Endodermal cell (in vitro differentiated cells): ENCODE measurements around the gene KCNT1. TPM values are rescaled to one million over a fixed set of nuclear protein-coding genes. Genes with fewer than 3 reads are reported as not detected.
A peak's percentile ranks its signal among the peaks of the same experiment; 100 is the strongest.

ENCODE experiments used
- DNase-seq: peaks from one replicate; pipeline ENCODE4 v3.0.0-alpha.2; 2017
- H3K27ac ChIP-seq: 2 replicates; pipeline ENCODE4 v1.5.1; 2013; ENCODE audit warnings: mild to moderate bottlenecking, low read depth, low read length, moderate library complexity
- H3K27me3 ChIP-seq: 2 replicates; pipeline ENCODE4 v1.6.1; 2013; ENCODE audit warnings: mild to moderate bottlenecking, low read length, moderate library complexity; ENCODE audit not compliant: insufficient read depth, control insufficient read depth, poor library complexity, severe bottlenecking
- H3K36me3 ChIP-seq: 2 replicates; pipeline ENCODE4 v1.7.0; 2013; ENCODE audit warnings: mild to moderate bottlenecking, low read length, moderate library complexity; ENCODE audit not compliant: control insufficient read depth, insufficient read depth
- H3K4me1 ChIP-seq: one replicate; pipeline ENCODE4 v1.7.0; 2013; ENCODE audit warnings: low read length; ENCODE audit not compliant: control insufficient read depth, insufficient read depth
- H3K4me3 ChIP-seq: 2 replicates; pipeline ENCODE4 v1.5.1; 2013; ENCODE audit warnings: mild to moderate bottlenecking, low read length, moderate library complexity
- H3K9ac ChIP-seq: 2 replicates; pipeline ENCODE4 v1.6.1; 2013; ENCODE audit warnings: mild to moderate bottlenecking, low read length, moderate library complexity; ENCODE audit not compliant: poor library complexity, severe bottlenecking; ENCODE audit errors: extremely low read depth
- H3K9me3 ChIP-seq: 2 replicates; pipeline ENCODE4 v1.6.1; 2013; ENCODE audit warnings: mild to moderate bottlenecking, low read length, moderate library complexity; ENCODE audit not compliant: control insufficient read depth
- H3K27ac Mint-ChIP-seq: 2 replicates; pipeline ENCODE4 v1.8.0; 2020; ENCODE audit warnings: mixed read lengths
- H3K27me3 Mint-ChIP-seq: 2 replicates; pipeline ENCODE4 v1.8.0; 2021; ENCODE audit warnings: mild to moderate bottlenecking, mixed read lengths; ENCODE audit not compliant: insufficient read depth
- H3K36me3 Mint-ChIP-seq: 2 replicates; pipeline ENCODE4 v1.8.0; 2020; ENCODE audit warnings: low read depth, mixed read lengths
- H3K4me1 Mint-ChIP-seq: 2 replicates; pipeline ENCODE4 v1.8.0; 2020; ENCODE audit warnings: mixed read lengths
- H3K4me3 Mint-ChIP-seq: 2 replicates; pipeline ENCODE4 v1.8.0; 2020; ENCODE audit warnings: mild to moderate bottlenecking, moderate library complexity, mixed read lengths
- H3K9me3 Mint-ChIP-seq: 2 replicates; pipeline ENCODE4 v1.8.0; 2020; ENCODE audit warnings: mild to moderate bottlenecking, mixed read lengths
- CTCF ChIP-seq: fragments of 200-600 bp; sonication (generic); conservative IDR thresholded peaks from 2 replicates; pipeline ENCODE4 v1.5.0; 2021; ENCODE audit warnings: antibody characterized with exemption, mild to moderate bottlenecking
- WGBS, 2 experiments: methylation state at CpG; one replicate each; pipeline versions ENCODE4 v1.1.5 to v1.1.7; 2013; ENCODE audit warnings: missing lambda C conversion rate in 2 of 2, mixed read lengths in 1 of 2; ENCODE audit not compliant: insufficient coverage in 1 of 2, insufficient read length in 1 of 2; 5-methylcytosine and 5-hydroxymethylcytosine counted together
- total RNA-seq, 2 donors: library from RNA; stranded (reverse); fragmentation: NEBNext Ultra II Directional in 1 of 2; extraction: Animal tissue kit (Norgen Biotek cat#: 25700) in 1 of 2; gene quantifications; 2 replicates in 1 of 2; 3 replicates in 1 of 2; pipeline ENCODE4 v1.2.1, GENCODE V29; 2021

Gene KCNT1
- total RNA-seq, 2 donors from 2014 or later, result 0.15 TPM; not detected in 1

GRCh38 chr9:135737840-135738521 lies 36.0 kb downstream of the KCNT1 start:
- no peak overlapping the region for H3K27ac ChIP-seq
- H3K27me3 Mint-ChIP-seq, result peaks cover 13% of the 10 kb centered on the region

GRCh38 chr9:135739271-135740220 lies 37.6 kb downstream of the KCNT1 start:
- Mint-ChIP-seq H3K4me3 (no peak overlapping the region), H3K9me3 (no peaks in the 10 kb centered on the region), H3K27ac (no peak overlapping the region), H3K27me3 (peaks cover 9% of the 10 kb centered on the region), H3K4me1 (no peaks in the 10 kb centered on the region), H3K36me3 (no peaks in the 10 kb centered on the region)
- 92% methylated on average over 17 to 28 of the region's 28 CpGs for WGBS, 2 experiments
- TF ChIP-seq CTCF, result no peak
- DNase-seq, result no peak
- no peak overlapping the region for H3K4me3 ChIP-seq
- no peaks in the 10 kb centered on the region for H3K9me3 ChIP-seq
- H3K4me1 ChIP-seq, result no peaks in the 10 kb centered on the region
- no peak overlapping the region for H3K27ac ChIP-seq
- H3K9ac ChIP-seq, result no peak overlapping the region
- H3K27me3 ChIP-seq, result peaks cover 21% of the 10 kb centered on the region
- no peaks in the 10 kb centered on the region for H3K36me3 ChIP-seq

More at GRCh38 chr9:135737840-135738521, 36.0 kb downstream of the KCNT1 start:
- no peak overlapping the region for H3K27ac Mint-ChIP-seq
- no peaks in the 10 kb centered on the region for H3K4me1 ChIP-seq
- TF ChIP-seq CTCF, result no peak
- H3K9ac ChIP-seq, result no peak overlapping the region
- H3K4me3 ChIP-seq, result no peak overlapping the region
- H3K9me3 ChIP-seq, result no peaks in the 10 kb centered on the region
- no peak overlapping the region for H3K4me3 Mint-ChIP-seq
- peaks cover 21% of the 10 kb centered on the region for H3K27me3 ChIP-seq
- H3K36me3 ChIP-seq, result no peaks in the 10 kb centered on the region
- DNase-seq, result no peak
- 86 to 96% methylated on average over 13 to 16 of the region's 16 CpGs for WGBS, 2 experiments
- no peaks in the 10 kb centered on the region for H3K4me1 Mint-ChIP-seq
- H3K36me3 Mint-ChIP-seq, result no peaks in the 10 kb centered on the region
- peaks cover 7% of the 10 kb centered on the region for H3K9me3 Mint-ChIP-seq

GRCh38 chr9:135741276-135742219 lies 39.6 kb downstream of the KCNT1 start:
- no peak overlapping the region for H3K27ac ChIP-seq
- peak; percentile 68 for DNase-seq
- peaks cover 12% of the 10 kb centered on the region for H3K27me3 ChIP-seq

More at GRCh38 chr9:135741276-135742219, 39.6 kb downstream of the KCNT1 start:
- TF ChIP-seq CTCF, result peak; percentile 48
- Mint-ChIP-seq H3K27ac (no peak overlapping the region), H3K4me1 (no peaks in the 10 kb centered on the region), H3K9me3 (no peaks in the 10 kb centered on the region), H3K4me3 (no peak overlapping the region), H3K27me3 (peaks cover 6% of the 10 kb centered on the region), H3K36me3 (no peaks in the 10 kb centered on the region)
- no peaks in the 10 kb centered on the region for H3K36me3 ChIP-seq
- 87 to 89% methylated on average over 7 to 24 of the region's 24 CpGs for WGBS, 2 experiments
- no peak overlapping the region for H3K9ac ChIP-seq
- no peak overlapping the region for H3K4me3 ChIP-seq
- H3K9me3 ChIP-seq, result no peaks in the 10 kb centered on the region
- H3K4me1 ChIP-seq, result no peaks in the 10 kb centered on the region
